HG02588 (cell line): ENCODE results near the gene LRRC4C.
"Not testable (repeated sequence)": the region's sequence is repeated elsewhere in the genome, so short reads cannot be mapped to it uniquely, and the experiment has no call there.

Source experiments
- ATAC-seq: cut with Tn5 transposase; IDR thresholded peaks from one replicate; pipeline ENCODE4 v1.9.1; 2021; ENCODE audit warnings: mild to moderate bottlenecking, moderate library complexity; ENCODE audit not compliant: unreplicated experiment

Gene LRRC4C

DNA sequence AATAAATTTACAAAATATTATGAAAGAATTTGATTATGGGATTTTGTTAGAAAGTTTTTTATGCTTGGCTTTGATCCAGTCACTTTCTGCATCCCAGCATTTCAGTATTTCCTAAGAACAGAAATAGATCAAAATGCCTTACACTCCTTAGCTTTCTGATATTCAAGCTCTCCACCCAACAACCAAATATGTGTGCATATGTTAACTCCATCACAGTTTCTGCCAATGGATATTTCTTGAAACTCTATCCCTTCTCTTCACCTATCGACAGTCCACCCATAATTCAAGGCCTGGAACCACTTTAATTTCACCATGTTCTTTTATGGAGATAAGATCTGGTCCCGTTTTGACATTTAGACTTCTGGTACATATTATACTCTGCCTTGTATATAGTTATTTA, 565.0 kb downstream of the LRRC4C start:
- no peak for ATAC-seq

GRCh38 chr11:40885250-40885954, 574.0 kb downstream of the LRRC4C start:
- ATAC-seq = no peak

DNA sequence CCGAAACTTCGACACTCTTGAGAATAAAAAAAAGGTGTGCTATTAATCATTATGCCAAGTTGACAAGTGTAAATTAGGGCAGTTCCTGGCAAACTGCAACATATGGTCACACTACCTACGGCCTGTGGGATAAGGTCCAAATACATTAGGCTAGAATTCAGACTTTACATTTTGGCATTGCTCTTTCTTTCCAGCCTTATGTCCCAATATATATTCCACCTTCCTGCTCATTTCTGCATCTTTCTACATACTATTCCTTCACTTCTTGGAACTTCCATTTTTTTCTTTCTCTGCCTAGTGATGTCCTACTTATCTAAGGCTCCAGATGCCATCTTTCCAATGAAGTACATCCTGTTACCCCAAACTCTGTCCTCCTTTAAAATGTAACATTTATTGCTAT, 577.2 kb downstream of the LRRC4C start:
- no peak for ATAC-seq

- ATAC-seq = no peak
These were observed 579.5 kb downstream of the LRRC4C start for GRCh38 chr11:40879911-40880310.

- no peak for ATAC-seq
These were observed 581.5 kb downstream of the LRRC4C start for GRCh38 chr11:40877981-40878380.

DNA sequence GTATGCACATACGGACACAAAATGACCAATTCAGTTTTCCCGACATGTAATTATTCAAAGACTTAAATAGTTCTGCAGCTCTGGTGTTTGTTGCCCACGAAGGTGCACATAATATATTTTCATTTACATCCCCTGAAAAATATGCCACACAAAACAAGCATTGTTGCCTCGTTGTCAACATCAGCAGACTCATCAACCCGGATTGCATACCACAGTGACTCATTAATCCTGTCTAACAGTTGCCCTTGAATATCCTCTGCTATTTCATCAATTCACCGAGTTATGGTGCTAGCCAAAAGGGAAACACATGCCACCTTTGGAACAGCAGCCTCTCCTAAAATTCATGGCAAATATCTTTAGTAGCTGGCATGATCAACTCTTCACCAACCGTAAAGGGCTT, 582.2 kb downstream of the LRRC4C start:
- no peak for ATAC-seq

DNA sequence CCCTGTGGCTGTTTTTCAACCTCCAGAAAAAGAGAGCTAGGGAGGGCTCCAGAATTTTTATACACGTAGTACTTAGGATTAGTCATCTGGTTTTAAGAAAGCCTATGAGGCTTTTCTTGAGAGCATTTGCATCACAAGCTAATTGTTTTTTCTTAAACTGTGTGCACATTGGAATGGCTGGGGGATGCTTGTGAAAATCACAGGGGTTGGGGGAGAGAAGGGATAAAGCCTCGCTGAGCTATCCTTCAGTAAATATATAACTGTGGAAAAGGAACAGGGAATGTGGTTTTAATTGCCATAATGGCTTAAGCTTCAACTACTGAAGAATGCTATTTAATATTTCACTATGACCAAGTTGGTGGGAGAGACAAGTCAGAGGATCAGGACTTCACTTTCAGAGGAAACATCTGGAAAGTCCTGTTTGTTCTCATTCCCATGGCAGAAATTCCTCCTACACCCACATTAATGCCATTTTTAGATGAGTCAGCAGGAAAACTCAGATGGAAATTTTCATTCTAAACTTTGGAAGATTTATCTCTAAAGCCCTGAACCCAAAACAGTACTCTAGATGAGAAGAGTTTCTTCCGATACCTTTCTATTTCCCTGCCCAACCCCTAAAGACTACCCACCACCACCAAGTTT, 591.3 kb downstream of the LRRC4C start:
- no peak for ATAC-seq

GRCh38 chr11:40857754-40858153, 601.7 kb downstream of the LRRC4C start:
- ATAC-seq = not testable (repeated sequence)

- ATAC-seq = no peak
These were observed 616.6 kb downstream of the LRRC4C start for GRCh38 chr11:40842750-40843339.

DNA sequence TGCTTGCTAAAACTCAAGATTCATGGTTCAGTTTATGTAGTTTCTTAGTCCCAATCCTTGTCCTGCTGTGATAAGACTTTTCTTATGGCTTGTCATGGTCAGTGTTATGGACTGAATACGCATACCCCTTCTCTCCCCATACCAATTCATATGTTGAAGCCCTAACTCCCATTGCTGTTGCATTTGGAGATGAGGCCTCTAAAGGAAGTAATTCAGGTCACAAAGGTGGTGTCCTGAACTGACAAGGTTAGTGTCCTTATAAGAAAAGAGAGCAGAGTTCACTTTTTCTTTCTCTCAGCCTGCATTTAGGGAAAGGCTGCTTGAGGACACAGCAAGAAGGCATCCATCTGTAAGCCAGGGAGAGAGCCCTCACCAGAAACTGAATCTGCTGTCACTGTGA, 618.2 kb downstream of the LRRC4C start:
- ATAC-seq = no peak

DNA sequence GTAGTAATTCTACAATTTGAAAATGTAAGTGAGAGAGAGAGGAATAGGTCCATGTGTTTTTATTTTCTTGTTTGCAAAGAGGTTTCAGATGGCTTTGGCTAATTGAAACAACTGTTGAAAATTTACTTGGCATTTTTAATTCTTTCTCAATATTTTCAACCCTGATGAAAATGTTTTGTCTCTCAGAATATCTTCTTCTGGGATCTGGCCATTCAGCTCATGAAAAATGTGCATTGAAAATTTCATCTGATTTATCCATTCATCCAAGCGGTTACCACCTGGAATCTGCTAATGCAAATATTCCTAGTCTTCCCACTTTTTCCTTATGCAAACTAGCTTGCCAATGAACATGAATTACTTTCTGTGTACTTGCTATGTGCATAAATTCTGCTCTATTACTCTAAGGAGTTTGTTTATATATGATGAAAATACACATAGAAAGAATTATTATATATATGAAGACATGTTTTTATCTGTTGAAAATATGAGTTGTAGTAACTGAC, 621.2 kb downstream of the LRRC4C start:
- no peak for ATAC-seq

DNA sequence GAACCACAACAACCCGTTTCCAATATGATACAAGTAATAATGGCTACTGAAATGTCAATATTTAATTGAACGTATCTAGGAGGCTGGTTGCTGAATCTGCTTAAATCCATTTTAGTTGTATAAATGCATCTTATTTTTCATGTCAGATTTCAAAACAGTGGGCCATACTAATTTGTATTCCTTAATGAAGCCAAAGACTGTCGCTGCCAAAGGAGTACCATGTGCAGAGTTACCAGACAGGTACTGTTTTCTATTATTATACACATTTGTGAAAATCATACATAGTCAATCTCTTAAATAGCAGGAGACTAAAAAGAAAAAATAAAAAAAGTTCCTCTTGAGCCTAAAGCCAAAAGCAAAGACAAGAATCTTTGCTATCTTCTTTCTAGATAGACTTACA, 632.3 kb downstream of the LRRC4C start:
- ATAC-seq = no peak

DNA sequence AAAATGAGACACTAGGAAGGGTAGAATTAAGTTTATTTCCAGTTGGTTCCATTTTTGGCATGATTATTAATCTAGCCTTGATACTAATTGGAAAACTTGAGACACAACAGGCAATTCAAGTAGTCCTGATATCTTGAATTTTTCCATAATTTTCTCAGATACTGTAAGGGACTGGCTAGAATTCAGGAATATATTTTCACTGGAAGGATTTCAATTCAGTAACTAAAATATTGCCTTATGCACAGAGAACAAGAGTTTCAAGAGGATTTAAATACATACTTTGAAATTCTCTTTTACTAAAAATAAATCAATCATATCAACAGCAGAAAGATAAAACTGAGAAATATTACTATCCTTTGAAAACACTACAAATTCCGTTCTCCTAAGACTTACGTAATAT, 632.9 kb downstream of the LRRC4C start:
- ATAC-seq = no peak

DNA sequence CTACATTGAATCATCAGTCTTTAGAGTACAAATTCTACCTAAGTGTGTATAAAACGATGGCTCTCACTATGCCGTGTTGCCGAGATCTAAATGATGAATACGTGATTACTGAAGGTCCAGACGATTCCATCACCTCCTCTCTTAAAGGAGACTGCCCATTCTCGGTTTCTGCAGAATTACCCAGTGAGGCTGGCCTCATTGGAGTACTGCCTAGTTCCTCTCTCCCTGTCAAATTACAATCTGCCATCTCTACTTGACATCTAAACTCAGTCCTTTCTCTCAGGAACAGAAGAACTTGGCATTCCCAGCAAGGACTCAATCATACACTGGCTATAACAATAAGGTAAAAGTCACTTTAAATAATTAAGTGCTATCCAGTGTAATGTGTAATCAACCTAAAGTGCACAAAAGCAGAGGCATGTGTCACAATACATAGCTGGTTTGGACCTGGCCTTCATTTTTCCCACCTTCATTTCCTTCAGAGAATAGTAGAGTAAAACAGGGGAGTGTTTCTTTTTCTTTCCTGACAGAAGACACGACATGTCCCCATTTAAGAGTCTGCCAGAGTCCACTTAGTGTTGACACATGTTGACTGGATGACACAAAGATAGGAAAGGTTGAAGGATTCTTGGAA, 634.1 kb downstream of the LRRC4C start:
- no peak for ATAC-seq

DNA sequence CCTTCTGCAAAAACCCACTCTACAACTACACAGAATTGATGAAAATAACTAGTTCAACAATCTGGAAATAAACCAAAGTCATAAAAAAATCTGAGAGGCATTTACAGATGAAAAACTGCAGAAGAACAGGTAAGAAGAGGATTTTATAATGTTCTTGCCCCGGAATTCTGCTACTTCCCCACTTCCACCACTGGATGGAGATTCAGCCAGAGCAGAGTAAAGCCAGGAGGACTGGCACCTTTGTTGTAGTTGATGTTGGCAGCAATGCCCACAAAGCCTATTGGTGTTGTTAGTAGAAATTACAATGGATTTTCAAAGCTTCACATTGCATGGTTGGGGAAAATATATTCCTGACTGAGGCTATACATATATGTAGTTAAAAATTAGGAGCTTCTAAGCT, 640.2 kb downstream of the LRRC4C start:
- ATAC-seq = no peak

- no peak for ATAC-seq
These were observed 642.5 kb downstream of the LRRC4C start for GRCh38 chr11:40816976-40817375.

- ATAC-seq = no peak
These were observed 661.5 kb downstream of the LRRC4C start for GRCh38 chr11:40797981-40798380.

GRCh38 chr11:40787224-40787623, 672.2 kb downstream of the LRRC4C start:
- no peak for ATAC-seq

- ATAC-seq = no peak
These were observed 696.4 kb downstream of the LRRC4C start for GRCh38 chr11:40763046-40763445.

DNA sequence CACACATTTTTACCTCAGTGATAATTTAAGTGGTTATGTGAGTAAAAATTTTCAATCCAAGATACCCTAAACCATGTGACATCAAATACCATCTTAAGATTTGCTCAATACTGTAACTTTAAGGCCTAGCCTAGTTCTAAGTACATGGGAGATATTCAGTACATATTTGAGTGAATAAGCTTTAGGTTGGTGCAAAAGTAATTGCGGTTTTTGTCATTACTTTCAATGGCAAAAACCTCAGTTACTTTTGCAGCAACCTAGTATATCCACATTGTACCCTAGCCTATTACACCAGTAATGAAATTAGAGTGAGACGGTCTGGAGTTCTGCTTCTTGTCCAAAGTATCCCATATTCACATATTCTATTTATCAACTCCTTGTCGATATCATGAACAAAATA, 700.1 kb downstream of the LRRC4C start:
- ATAC-seq = no peak

GRCh38 chr11:40754297-40754696, 705.2 kb downstream of the LRRC4C start:
- no peak for ATAC-seq

DNA sequence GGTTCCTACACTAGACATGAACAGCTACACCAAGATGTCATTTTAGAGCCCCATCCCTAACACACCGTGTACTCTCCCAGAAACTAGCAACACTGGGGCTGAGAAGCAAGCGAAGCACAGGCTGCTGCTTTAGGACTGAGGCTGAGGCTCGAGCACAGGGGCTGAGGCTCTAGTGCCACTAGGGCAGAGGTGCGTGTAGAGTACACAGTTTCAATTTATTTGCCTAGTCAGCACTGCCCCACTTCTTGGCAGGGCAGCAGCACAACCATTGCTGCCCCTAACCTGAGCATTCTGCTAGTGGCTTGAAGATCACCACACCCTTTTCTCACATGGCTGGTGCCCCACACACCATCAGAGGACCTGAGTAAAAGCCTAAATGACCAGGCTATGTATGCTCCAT, 713.2 kb downstream of the LRRC4C start:
- ATAC-seq = no peak
